HFFc6 (cell line): ENCODE results near the gene TIGAR. TPM values are rescaled to one million over a fixed set of nuclear protein-coding genes. Genes with fewer than 3 reads are reported as not detected.

ENCODE experiments used
- DNase-seq: peaks from one replicate; pipeline ENCODE4 v3.0.0-alpha.2; 2018
- H3K27ac Mint-ChIP-seq: 2 replicates; pipeline ENCODE4 v1.8.0; 2020; ENCODE audit warnings: mild to moderate bottlenecking, mixed read lengths
- H3K27me3 Mint-ChIP-seq: 2 replicates; pipeline ENCODE4 v1.8.0; 2021; ENCODE audit warnings: mild to moderate bottlenecking, moderate library complexity, mixed read lengths; ENCODE audit not compliant: insufficient read depth
- H3K36me3 Mint-ChIP-seq: 2 replicates; pipeline ENCODE4 v1.8.0; 2021; ENCODE audit warnings: low read depth, mixed read lengths
- H3K4me1 Mint-ChIP-seq: 2 replicates; pipeline ENCODE4 v1.8.0; 2020; ENCODE audit warnings: low read depth, mixed read lengths
- H3K4me3 Mint-ChIP-seq: 2 replicates; pipeline ENCODE4 v1.8.0; 2020; ENCODE audit warnings: mild to moderate bottlenecking, moderate library complexity, mixed read lengths
- H3K9me3 Mint-ChIP-seq: 2 replicates; pipeline ENCODE4 v1.8.0; 2020; ENCODE audit warnings: mild to moderate bottlenecking, mixed read lengths
- CTCF ChIP-seq: fragments of 200-600 bp; sonication (generic); IDR thresholded peaks from 2 replicates; pipeline ENCODE4 v1.5.0; 2021; ENCODE audit warnings: antibody characterized with exemption, mild to moderate bottlenecking
- total RNA-seq, 6 experiments: library from RNA; stranded (reverse); fragmentation: NEBNext Ultra II Directional; extraction: Animal tissue kit (Norgen Biotek cat#: 25700); gene quantifications; 2 replicates in 1 of 6; 3 replicates in 5 of 6; pipeline ENCODE4 v1.2.3, GENCODE V29; 2021

TIGAR gene
- total RNA-seq, 6 experiments from 2014 or later, result 29.9 to 51.8 (median 41.8) TPM

DNA sequence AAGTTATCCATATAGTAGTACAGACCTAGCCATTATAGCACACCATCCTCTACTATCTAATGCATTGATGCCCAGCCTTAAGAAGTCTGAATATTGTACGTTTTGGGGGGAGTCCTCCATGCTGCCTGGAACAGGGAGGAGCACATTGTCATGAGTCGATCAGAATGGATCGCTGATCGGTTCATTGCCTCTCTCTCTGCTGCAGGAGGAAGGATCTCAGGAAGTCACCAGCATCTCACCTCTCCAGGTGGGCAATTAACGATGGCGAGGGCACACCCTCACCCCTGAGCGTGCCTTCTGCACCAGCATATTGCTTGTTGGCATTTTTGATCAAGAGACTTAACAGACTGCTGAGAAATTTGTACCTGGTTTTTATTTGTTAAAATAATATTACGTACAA lies 35.9 kb upstream of the TIGAR start:
- no peak for DNase-seq
- peaks cover 33% of the 10 kb centered on the region for H3K27me3 Mint-ChIP-seq
- no peaks in the 10 kb centered on the region for H3K36me3 Mint-ChIP-seq
- H3K27ac Mint-ChIP-seq, result no peak overlapping the region
- no peak overlapping the region for H3K4me3 Mint-ChIP-seq
- no peak for TF ChIP-seq CTCF
- peaks cover 28% of the 10 kb centered on the region for H3K4me1 Mint-ChIP-seq
- H3K9me3 Mint-ChIP-seq, result no peaks in the 10 kb centered on the region

DNA sequence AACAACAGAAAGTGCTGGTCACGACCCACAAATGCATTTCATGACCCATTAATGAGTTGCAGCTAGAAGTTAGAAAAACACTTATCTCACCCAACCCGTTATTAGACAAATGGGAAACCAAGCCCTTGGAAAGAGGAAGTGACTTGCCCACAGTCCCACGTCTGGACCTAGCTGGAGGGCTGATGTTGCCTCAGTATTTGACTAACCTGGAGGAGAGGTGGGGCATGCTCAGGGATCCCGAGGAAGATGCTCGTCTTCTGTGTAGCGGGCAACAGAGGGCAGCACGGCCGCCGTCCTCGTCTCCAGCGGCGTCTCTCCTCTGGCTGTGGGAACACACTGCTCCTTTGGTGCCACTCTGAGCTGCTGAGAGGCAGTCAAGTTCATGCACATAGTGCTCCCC lies 34.8 kb upstream of the TIGAR start:
- no peak for TF ChIP-seq CTCF
- Mint-ChIP-seq H3K4me1 (peaks cover 18% of the 10 kb centered on the region), H3K9me3 (no peaks in the 10 kb centered on the region), H3K36me3 (no peaks in the 10 kb centered on the region), H3K4me3 (no peak overlapping the region), H3K27ac (no peak overlapping the region), H3K27me3 (peaks cover 37% of the 10 kb centered on the region)
- DNase-seq, result no peak

- H3K27me3 Mint-ChIP-seq, result peaks cover 37% of the 10 kb centered on the region
- H3K27ac Mint-ChIP-seq, result no peak overlapping the region
- no peak for DNase-seq
- H3K36me3 Mint-ChIP-seq, result no peaks in the 10 kb centered on the region
- no peaks in the 10 kb centered on the region for H3K9me3 Mint-ChIP-seq
- peaks cover 18% of the 10 kb centered on the region for H3K4me1 Mint-ChIP-seq
- TF ChIP-seq CTCF, result no peak
- H3K4me3 Mint-ChIP-seq, result no peak overlapping the region
Measured at GRCh38 chr12:4286771-4287317, 34.2 kb upstream of the TIGAR start.

- Mint-ChIP-seq H3K4me3 (no peak overlapping the region), H3K9me3 (no peaks in the 10 kb centered on the region), H3K27me3 (peaks cover 36% of the 10 kb centered on the region), H3K36me3 (no peaks in the 10 kb centered on the region), H3K4me1 (peaks cover 18% of the 10 kb centered on the region), H3K27ac (no peak overlapping the region)
- TF ChIP-seq CTCF, result no peak
- DNase-seq, result peak; percentile 34
Measured at GRCh38 chr12:4287325-4288211, 33.4 kb upstream of the TIGAR start.

DNA sequence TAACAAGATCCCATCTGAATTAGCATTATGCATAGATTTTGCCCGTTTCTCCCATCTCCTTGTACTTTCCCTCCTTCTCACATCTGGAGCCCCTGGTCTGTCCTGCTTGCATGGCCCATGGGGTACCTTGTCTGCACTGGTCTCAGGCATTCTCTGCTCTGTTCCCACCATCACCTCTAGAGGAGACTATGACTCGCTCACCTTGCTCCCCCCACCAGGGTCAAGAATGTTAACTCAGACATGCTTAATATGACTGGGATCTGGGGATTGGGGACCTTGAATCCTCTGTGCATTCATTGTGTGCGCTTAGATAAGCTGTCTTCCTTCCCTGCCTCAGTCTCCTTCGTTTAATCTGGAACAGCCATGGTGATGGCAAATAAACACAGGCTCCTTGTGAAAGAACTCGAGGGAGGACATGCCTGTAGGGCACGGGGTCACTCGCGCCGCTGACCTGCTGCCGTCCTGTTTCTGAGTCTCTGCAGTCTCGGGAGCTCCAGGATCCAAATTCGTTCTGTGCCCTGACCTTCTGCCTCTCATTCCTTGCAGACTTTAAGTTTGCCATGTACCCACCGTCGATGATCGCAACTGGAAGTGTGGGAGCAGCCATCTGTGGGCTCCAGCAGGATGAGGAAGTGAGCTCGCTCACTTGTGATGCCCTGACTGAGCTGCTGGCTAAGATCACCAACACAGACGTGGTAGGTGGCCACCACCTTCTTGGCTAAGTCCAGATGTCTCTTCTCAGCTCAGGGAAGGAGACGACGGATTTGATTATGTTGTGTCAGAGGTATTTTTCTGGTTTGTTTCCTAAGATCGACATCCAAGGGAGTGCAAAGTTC lies 32.5 kb upstream of the TIGAR start:
- H3K4me1 Mint-ChIP-seq, result peaks cover 18% of the 10 kb centered on the region
- peaks cover 41% of the 10 kb centered on the region for H3K27me3 Mint-ChIP-seq
- H3K36me3 Mint-ChIP-seq, result no peaks in the 10 kb centered on the region
- H3K27ac Mint-ChIP-seq, result no peak overlapping the region
- DNase-seq, result no peak
- H3K4me3 Mint-ChIP-seq, result no peak overlapping the region
- no peaks in the 10 kb centered on the region for H3K9me3 Mint-ChIP-seq
- TF ChIP-seq CTCF, result no peak
